Stimulated activated CD8-positive, alpha-beta memory T cell treated with anti-CD3 and anti-CD28 coated beads, Interleukin-4, amount 100 ng/mL, for 24 hours (primary cell): Measurements from ENCODE around the gene SFR1.
A peak's percentile ranks its signal among the peaks of the same experiment; 100 is the strongest.

Experiments used
- DNase-seq: peaks from one replicate; pipeline ENCODE4 v3.0.0-alpha.2; 2020; ENCODE audit warnings: low read depth

The SFR1 gene

DNA sequence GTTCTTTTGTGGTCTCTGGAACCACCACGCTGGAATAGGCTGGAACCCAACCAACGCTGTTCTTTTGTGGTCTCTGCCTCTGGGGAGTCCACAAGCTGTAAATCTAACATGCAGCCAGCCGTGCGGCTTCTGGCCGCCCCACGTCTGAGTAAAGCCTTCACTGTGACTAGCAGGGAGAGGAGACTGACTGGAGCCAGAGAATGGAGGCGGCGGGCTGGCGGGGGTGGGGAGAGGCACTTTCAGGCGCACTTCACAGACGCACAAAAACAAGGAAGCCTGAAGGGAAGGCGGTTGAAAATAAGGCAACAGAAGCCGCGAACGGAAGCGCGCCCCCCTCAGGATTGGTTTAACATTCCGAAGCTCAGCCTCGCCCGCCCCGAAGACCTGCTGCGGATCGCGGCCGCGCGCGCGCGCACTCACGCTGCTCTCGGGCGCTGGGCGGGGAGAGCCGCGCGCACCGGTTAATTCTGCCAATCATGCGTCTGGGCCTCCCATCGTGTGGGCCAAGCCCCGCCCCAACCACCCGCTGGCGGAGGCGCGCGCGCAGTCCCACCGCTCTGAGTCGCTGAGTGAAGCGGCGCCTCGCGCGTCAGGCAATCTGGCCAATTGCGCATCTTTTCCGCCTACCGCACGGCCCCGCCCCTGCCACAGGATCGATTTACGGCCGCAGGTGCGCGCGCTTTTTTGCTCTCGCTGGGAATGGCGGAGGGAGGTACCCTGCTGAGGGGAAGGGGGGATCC lies at the start of gene SFR1:
Gene SFR1, plus strand, starts transcription at position 687 of the 740 bp plus-strand sequence. Its CDS starts 13 bp downstream, at position 700.
- peak; percentile 99 for DNase-seq

GRCh38 chr10:104072786-104073185 lies 49.2 kb upstream of the SFR1 start:
- DNase-seq = no peak

GRCh38 chr10:104074505-104074904 lies 47.5 kb upstream of the SFR1 start:
- no peak for DNase-seq

- no peak for DNase-seq
Observed at GRCh38 chr10:104076743-104077160, 45.2 kb upstream of the SFR1 start.

GRCh38 chr10:104077247-104077646 lies 44.7 kb upstream of the SFR1 start:
- DNase-seq = no peak

DNA sequence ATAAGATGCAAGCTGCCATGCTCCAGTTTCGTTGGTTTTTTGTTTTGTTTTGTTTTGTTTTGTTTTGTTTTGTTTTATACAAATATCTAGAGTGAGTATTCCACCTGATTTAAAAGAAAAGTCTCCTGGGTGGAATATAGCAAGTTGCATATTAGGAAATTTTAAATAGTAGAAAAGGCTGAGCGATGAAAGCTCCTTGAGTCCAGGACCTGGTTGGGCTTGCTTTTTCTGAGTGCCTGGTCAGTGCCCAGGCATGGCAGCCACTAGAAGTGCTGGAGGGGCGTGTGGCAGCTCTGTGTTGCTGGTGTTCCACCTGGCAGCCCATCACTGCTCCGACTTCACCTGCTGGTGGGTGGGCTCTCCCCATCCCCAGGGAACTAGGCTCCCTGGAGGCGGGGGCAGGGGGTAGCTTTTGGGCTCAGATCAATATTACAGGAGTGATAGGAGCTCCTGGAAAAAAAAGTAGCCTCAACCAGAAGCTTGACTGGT lies 44.3 kb upstream of the SFR1 start:
- DNase-seq = no peak

GRCh38 chr10:104080762-104081161 lies 41.2 kb upstream of the SFR1 start:
- no peak for DNase-seq

DNA sequence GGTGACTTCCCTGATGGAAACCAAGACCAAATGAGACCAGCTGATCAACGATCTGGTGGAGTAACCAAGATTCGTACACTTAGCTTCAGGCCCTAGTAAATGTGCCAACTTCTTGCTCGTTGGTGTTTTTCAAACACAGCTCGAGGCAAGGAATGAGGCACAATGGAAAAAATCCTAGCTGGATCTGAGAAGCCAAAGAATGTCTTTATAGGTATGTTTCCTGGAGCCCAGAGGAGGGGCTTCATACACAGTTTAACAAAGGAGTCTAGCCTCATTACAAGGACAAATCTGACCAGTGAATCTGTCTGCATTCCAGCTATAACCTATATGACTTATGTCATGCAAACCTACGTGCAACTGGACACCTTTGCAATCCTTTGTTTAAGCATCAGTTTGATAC lies 40.0 kb upstream of the SFR1 start:
- DNase-seq = no peak

DNA sequence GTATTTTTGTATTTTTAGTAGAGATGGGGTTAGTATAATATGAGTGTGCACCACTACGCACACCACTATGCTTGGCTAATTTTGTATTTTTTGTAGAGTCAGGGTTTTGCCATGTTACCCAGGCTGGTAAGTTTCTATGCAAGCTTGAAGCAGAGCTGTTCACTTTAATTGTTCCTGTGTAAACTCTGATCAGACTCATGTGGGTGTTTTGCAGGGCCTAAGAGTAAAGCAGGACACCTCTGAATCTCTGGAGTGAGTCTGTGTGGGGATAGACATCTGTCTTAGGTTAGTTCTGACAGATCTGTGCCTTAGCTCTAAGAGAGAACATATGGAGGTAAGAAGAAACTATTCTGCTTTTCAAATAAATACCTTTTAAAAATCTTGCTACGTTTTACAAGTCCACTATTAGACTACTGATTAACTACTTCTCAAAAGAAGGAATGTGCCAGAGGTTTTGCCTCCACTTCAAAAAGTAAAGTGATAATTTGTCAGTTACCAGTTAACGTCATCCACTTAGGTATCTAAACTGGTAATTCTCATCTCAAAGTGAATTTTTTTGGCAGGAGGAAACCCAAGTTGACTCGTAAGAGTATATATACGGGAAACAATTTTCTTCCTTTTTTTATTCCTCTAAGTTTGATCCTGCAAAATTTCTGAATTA lies 37.4 kb upstream of the SFR1 start:
- DNase-seq = no peak

DNA sequence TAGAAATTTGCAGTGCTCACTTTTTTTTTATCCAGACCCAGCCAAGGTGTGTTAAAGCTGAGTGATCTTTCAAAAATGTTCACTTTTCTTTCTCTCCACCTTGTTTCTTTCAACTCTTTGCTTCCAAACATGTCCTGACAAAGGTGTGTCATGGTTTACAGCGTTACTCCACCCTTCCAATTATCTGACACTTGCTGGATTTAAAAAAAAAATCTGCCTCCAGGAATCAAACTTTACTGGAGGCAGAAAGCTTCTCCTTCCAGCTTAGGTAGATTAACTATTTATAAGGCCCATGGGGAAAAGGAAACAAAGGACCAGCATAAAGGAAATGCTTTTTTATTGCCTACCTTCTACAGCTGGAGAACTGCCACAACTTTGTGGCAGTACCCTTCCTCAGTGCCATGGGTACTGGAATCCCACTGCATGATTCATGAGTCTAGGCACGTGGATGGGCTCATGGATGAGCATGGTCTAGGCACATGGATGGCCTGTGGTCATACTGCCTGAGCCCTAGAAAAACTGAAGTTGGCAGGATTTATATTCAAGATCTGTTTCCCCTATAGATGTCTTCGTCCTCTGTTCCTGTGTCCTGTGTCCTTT lies 36.1 kb upstream of the SFR1 start, which contains the start of gene COL17A1:
Gene COL17A1, minus strand, starts transcription at position 80 of the 600 bp plus-strand sequence. CDS start 5,207 bp downstream, outside the sequence.
- no peak for DNase-seq

DNA sequence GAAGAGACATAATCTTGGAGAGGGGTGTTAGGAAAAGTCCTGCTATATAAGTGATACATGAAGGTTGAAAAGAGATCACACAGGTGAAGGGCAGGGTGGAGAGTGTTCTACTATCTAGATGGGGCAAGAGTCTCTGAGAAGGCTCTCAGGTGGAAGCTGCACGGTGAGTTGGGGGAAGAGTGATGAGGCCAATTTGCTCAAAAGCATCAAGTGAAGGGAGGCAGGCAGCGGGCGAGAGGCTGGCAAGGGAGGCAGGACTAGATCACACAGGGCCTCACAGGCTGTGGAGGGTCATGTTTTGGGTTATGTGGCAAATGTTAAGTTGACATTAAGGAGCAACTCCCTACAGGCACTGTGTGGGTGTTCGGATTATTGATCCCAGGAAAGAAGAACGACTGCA lies 33.7 kb upstream of the SFR1 start:
- no peak for DNase-seq

GRCh38 chr10:104089621-104090020 lies 32.4 kb upstream of the SFR1 start:
- no peak for DNase-seq

GRCh38 chr10:104090611-104091010 lies 31.4 kb upstream of the SFR1 start:
- no peak for DNase-seq

DNA sequence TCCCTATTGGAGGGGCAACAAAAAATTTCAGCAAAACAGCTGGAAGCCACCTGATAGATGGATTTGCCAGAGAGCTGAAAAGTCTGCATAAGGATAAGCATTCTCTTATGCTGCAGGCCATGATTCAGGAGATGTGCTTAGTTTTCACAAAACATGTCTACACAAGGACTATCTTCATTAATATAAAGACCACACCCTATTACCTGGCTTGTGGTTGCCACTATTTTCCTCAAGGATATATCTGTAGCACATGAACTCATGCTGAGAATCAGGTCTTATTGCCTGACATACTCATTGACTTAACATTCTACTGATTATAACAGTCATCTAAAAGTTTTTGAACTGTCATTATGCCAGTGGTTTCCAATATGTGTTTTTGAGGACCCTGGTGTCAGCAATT lies 29.2 kb upstream of the SFR1 start:
- DNase-seq = no peak

DNA sequence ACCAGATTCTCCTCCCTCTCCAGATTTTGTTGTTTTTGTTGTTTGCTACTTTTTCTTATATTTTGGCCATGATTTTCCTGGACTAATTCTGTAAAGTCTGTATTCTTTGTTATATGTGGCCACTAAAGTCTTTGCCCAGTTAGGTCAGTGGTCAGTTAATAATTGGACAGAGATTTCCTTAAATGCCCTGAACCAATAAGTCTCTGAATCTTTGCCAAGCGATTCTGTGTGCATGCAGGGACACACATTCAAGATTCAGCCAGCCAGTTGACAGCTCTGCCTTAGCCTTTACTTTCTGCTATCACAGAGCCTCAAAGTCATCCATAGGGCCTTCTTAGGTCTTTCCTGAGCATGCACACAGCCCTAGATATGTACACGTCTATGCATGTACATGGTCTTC lies 25.3 kb upstream of the SFR1 start:
- DNase-seq = no peak

GRCh38 chr10:104098358-104098925 lies 23.5 kb upstream of the SFR1 start:
- DNase-seq = no peak

DNA sequence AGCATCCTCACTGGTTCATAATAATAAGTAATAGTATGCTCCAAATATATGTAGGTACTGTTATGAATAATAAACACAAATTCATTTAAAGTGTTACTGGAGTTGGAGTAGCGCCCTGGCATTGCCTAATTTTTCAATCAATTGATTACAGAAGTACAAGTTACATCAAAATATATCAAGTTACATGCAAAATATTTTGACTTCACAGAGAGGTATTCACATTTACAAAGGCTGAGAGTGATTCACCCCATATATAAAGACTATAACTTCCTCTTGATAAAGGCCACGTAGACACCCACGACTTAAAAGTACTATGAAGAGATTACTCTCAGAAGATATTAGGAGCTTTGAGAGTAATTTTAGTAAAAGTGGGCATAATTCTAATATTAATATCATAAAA lies 22.7 kb upstream of the SFR1 start:
- DNase-seq = no peak

DNA sequence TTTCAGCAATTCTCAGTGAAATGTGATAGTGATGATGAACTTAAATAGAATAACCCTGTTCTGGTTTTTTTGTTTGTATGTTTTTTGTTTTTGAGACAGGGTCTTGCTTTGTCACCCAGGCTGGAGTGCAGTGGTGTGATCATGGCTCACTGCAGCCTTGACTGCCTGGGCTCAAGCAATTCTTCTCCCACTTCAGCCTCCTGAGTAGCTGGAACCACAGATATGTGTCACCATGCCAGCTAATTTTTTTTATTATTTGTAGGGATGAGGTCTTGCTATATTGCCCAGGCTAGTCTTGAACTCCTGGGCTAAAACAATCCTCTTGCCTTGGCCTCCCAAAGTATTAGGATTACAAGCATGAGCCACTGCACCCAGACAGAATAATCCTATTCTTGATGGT lies 22.0 kb upstream of the SFR1 start:
- no peak for DNase-seq

DNA sequence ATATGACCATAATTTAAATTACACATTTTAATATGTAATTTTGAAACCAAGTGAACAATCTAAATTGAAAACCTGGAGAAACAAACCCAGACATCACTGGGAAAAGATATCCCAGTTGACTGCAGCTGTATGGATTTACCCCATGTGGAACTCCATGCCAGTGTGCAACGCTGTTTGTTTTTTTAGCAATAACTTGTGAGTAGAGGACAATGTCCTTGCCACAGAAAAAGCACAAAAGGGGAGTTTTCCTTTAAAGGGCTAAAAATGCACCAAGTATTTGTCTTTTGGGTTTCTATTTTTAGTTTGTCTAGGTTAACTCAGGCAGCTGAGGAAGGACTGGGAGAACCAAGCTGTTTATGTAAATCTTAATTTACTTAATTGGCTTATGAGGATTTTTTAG lies 21.2 kb upstream of the SFR1 start:
- DNase-seq = no peak

DNA sequence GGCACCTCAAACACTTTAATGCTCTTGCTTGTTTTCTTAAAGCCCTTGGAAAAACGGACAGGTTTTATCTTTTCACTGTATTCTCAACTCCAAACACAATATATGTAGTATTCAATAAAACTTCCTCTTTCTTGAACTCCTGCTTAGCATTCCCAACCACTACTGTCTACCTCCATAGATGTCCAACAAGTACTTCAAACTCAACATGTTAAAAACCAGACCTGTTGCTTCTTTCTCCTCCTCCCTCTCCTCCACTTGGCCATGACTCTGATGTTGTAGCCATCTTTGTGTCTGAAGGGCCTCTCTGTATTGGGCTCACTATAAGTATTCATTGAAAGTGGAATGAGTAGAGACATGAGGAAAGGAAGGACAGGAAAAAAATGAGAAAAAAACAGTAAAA lies 20.1 kb upstream of the SFR1 start:
- DNase-seq = no peak

- no peak for DNase-seq
Observed at GRCh38 chr10:104103956-104104355, 18.0 kb upstream of the SFR1 start.

DNA sequence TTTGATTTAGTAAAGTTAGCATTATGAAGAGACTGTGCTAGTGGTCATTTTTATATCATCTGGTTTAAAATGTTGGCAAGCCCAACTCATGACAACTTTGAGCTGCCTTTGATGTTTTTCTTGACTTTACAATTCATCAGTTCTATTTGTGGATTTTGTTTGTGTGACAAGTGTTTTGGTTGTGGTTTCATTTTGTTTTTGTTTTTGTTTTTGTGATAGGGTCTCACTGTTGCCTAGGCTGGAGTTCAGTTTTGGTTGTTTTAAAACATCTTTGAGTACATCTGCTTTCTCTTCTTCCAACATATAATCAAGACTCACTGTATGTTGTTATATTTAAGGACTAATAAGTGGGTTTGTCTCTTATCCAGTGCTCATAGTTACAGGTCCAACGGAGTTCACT lies 17.6 kb upstream of the SFR1 start:
- DNase-seq = no peak

GRCh38 chr10:104104926-104105325 lies 17.0 kb upstream of the SFR1 start:
- DNase-seq = no peak
